Natural killer cell (primary cell): Measurements from ENCODE around the gene PCED1B. TPM values are rescaled to one million over a fixed set of nuclear protein-coding genes. Genes with fewer than 3 reads are reported as not detected.

Experiments
- ATAC-seq, 3 donors: fragments of 150-1000 bp in 2 of 3; fragments of 200-7000 bp in 1 of 3; cut with Tn5 transposase; 1 replicate in 1 of 3; 2 replicates in 2 of 3; pipeline ENCODE4 v1.10.0; 2021; ENCODE audit warnings: mild to moderate bottlenecking in 2 of 3, moderate library complexity in 2 of 3
- DNase-seq, 2 donors: peaks; one replicate each; pipeline versions ENCODE4 v3.0.0 to v3.0.0-alpha.2; 2013 to 2021; ENCODE audit warnings: mixed read lengths in 1 of 2
- H3K27ac ChIP-seq: one replicate; pipeline ENCODE4 v1.5.1; 2013; ENCODE audit warnings: mild to moderate bottlenecking, low read length
- H3K27me3 ChIP-seq: one replicate; pipeline ENCODE4 v1.6.1; 2013; ENCODE audit warnings: low read length; ENCODE audit not compliant: control insufficient read depth, insufficient read depth
- H3K36me3 ChIP-seq: one replicate; pipeline ENCODE4 v1.6.1; 2013; ENCODE audit warnings: low read length; ENCODE audit not compliant: control insufficient read depth, insufficient read depth
- H3K4me1 ChIP-seq: one replicate; pipeline ENCODE4 v1.6.1; 2013; ENCODE audit warnings: low read length; ENCODE audit not compliant: control insufficient read depth, insufficient read depth
- H3K4me3 ChIP-seq: one replicate; pipeline ENCODE4 v1.5.1; 2013; ENCODE audit warnings: low read length
- H3K9me3 ChIP-seq: one replicate; pipeline ENCODE4 v1.6.1; 2013; ENCODE audit warnings: low read length; ENCODE audit not compliant: control insufficient read depth, insufficient read depth
- H3K27ac Mint-ChIP-seq, 2 donors: one replicate each; pipeline ENCODE4 v1.8.0; 2022; ENCODE audit warnings: mild to moderate bottlenecking in 2 of 2, mixed read lengths in 2 of 2, moderate library complexity in 1 of 2
- H3K27me3 Mint-ChIP-seq, 2 donors: one replicate each; pipeline ENCODE4 v1.8.0; 2022; ENCODE audit warnings: low read depth in 2 of 2, mixed read lengths in 2 of 2
- H3K36me3 Mint-ChIP-seq: one replicate; pipeline ENCODE4 v1.8.0; 2022; ENCODE audit warnings: mixed read lengths
- H3K4me1 Mint-ChIP-seq, 2 donors: one replicate each; pipeline ENCODE4 v1.8.0; 2022; ENCODE audit warnings: mixed read lengths in 2 of 2
- H3K4me3 Mint-ChIP-seq: one replicate; pipeline ENCODE4 v1.8.0; 2022; ENCODE audit warnings: mild to moderate bottlenecking, moderate library complexity, mixed read lengths
- H3K9me3 Mint-ChIP-seq, 2 donors: one replicate each; pipeline ENCODE4 v1.8.0; 2022; ENCODE audit warnings: mixed read lengths in 2 of 2
- CTCF ChIP-seq: fragments of 200-600 bp; IDR thresholded peaks from one replicate; pipeline ENCODE4 v1.8.0; 2022; ENCODE audit warnings: antibody characterized with exemption
- WGBS: methylation state at CpG from one replicate; pipeline ENCODE4 v1.1.7; 2013; ENCODE audit warnings: missing lambda C conversion rate; ENCODE audit not compliant: insufficient coverage; 5-methylcytosine and 5-hydroxymethylcytosine counted together
- intact Hi-C: fragments of 100-400 bp; cut with micrococcal nuclease; formaldehyde crosslinking; loops from one replicate; pipeline ENCODE4 v1.14.2; 2022
- total RNA-seq, 4 donors: library from RNA; stranded (reverse); fragments of 120-200 nt in 1 of 4; gene quantifications; one replicate each; pipeline versions ENCODE4 v1.2.3 to v1.2.4, GENCODE V29; 2013 to 2022

Gene PCED1B
- total RNA-seq, 3 donors from 2014 or later (not counting 1 experiment from before 2014, with no cell fraction given) = 30.2 to 35.9 (median 33.3) TPM

DNA sequence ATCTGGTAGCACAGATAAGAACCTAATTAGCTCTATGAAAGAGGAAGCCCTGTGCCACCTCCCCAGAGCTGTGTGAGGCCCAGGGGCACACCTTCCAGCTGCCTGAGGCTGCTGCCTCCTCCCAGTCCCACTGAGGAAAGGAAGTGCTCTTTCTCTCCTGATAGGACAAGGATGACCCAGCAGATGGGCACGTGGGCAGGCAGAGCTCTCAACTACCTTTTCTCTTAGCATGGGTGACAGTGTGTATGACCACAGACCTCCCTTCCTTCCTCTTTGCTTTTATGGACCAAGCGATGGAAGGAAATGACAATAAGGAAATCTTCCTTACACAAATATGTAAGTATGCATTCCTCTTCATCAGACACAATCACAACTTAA lies 127.9 kb downstream of the PCED1B start:
- peak overlapping the region; percentile 82 for H3K27ac ChIP-seq
- Mint-ChIP-seq H3K4me1 (peaks cover 70 to 78% of the 10 kb centered on the region in 2 donors), H3K27ac (peak overlapping the region; percentile 97 to 99), H3K4me3 (peak overlapping the region; percentile 63), H3K9me3 (no peaks in the 10 kb centered on the region), H3K36me3 (peaks cover 29% of the 10 kb centered on the region), H3K27me3 (no peaks in the 10 kb centered on the region)
- no peak overlapping the region for H3K4me3 ChIP-seq
- no peak for TF ChIP-seq CTCF
- H3K9me3 ChIP-seq = no peaks in the 10 kb centered on the region
- peak; percentile 58 to 78 (median 63) for ATAC-seq
- H3K27me3 ChIP-seq = no peaks in the 10 kb centered on the region
- peak; percentile 35 to 68 for DNase-seq
- 0% methylated on average over 2 of the region's 2 CpGs for WGBS
- peaks cover 60% of the 10 kb centered on the region for H3K4me1 ChIP-seq
- intact Hi-C loops = loop anchor here (1.0 to 5.0 kb wide), 4 partner anchors 9 to 500 kb away; partner anchors contain the start of gene RPAP3
- H3K36me3 ChIP-seq = peaks cover 57% of the 10 kb centered on the region

DNA sequence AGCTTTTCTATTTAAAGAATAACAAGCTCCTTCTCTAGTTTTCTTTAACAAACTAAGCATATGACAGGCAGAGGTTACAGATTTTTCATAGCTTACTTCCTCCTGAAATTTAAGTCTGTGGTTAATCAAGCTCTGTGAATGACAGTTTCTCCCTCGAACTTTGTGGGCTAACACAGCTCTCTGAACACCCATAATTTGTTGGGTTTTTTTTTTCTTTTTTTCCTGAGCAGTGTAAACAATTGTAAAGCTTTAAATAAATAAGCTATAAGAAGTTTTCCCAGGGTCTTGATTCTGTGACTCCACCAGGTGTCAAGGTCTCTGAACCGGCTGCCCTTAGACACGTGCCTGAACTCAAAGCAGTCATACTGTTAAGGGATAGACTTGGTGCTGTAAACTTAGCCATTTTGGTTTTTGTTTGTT lies 128.4 kb downstream of the PCED1B start:
- Histone ChIP-seq H3K36me3 (peaks cover 57% of the 10 kb centered on the region), H3K27me3 (no peaks in the 10 kb centered on the region), H3K4me3 (no peak overlapping the region), H3K4me1 (peaks cover 65% of the 10 kb centered on the region), H3K27ac (peak overlapping the region; percentile 82), H3K9me3 (no peaks in the 10 kb centered on the region)
- DNase-seq = peak in 1 of 2 donors; percentile 66
- intact Hi-C loops = loop anchor here (1.0 to 5.0 kb wide), 4 partner anchors 8 to 499 kb away; partner anchors contain the start of gene RPAP3
- Mint-ChIP-seq H3K36me3 (peaks cover 29% of the 10 kb centered on the region), H3K27me3 (no peaks in the 10 kb centered on the region), H3K27ac (peak overlapping the region; percentile 97 to 99), H3K4me1 (peaks cover 75 to 83% of the 10 kb centered on the region in 2 donors), H3K4me3 (peak overlapping the region; percentile 63), H3K9me3 (no peaks in the 10 kb centered on the region)
- 3% methylated on average over 2 of the region's 3 CpGs for WGBS
- ATAC-seq = peak; percentile 54 to 73 (median 72)
- TF ChIP-seq CTCF = no peak

DNA sequence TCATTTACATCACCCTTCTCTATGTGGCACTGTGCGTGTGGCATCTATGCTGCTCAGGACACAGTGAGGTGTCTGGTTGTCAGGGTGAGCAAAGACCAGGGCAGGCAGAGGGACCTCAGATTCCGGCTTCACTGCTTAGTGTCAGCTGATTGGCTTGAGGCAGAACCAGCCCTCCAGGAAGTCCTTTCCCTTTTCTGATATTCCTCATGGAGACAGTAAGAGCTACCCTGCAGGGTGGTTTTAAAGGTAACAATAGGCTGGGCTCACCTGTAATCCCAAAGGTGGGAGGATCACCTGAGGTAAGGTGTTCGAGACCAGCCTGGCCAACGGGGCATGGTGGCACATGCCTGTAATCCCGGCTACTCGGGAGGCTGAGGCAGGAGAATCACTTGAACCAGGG lies 129.6 kb downstream of the PCED1B start:
- DNase-seq (no peak), ATAC-seq (no peak)
- Histone ChIP-seq H3K9me3 (no peaks in the 10 kb centered on the region), H3K4me1 (peaks cover 65% of the 10 kb centered on the region), H3K27ac (peak overlapping the region; percentile 82), H3K27me3 (no peaks in the 10 kb centered on the region), H3K4me3 (no peak overlapping the region), H3K36me3 (peaks cover 52% of the 10 kb centered on the region)
- peaks cover 86 to 87% of the 10 kb centered on the region in 2 donors for H3K4me1 Mint-ChIP-seq
- no peaks in the 10 kb centered on the region for H3K27me3 Mint-ChIP-seq
- H3K27ac Mint-ChIP-seq = peak overlapping the region; percentile 97 to 99
- intact Hi-C loops = loop anchor here (5.0 kb wide), 2 partner anchors 188 to 498 kb away; partner anchors contain the start of gene RPAP3
- H3K4me3 Mint-ChIP-seq = peak overlapping the region; percentile 63
- H3K9me3 Mint-ChIP-seq = no peaks in the 10 kb centered on the region
- 79% methylated on average over 6 of the region's 6 CpGs for WGBS
- H3K36me3 Mint-ChIP-seq = peaks cover 29% of the 10 kb centered on the region
- no peak for TF ChIP-seq CTCF

GRCh38 chr12:47210776-47211175 lies 131.4 kb downstream of the PCED1B start:
- 78% methylated on average over 1 of the region's 4 CpGs for WGBS
- Mint-ChIP-seq H3K27ac (peak overlapping the region; percentile 97 to 99), H3K27me3 (no peaks in the 10 kb centered on the region), H3K36me3 (peaks cover 13% of the 10 kb centered on the region), H3K4me1 (peaks cover 83% of the 10 kb centered on the region in 2 donors), H3K9me3 (no peaks in the 10 kb centered on the region), H3K4me3 (peak overlapping the region; percentile 72)
- TF ChIP-seq CTCF = no peak
- Histone ChIP-seq H3K27ac (peak overlapping the region; percentile 32), H3K36me3 (peaks cover 34% of the 10 kb centered on the region), H3K4me3 (no peak overlapping the region), H3K9me3 (no peaks in the 10 kb centered on the region), H3K4me1 (peaks cover 66% of the 10 kb centered on the region), H3K27me3 (no peaks in the 10 kb centered on the region)
- ATAC-seq (no peak), DNase-seq (no peak)
- intact Hi-C loops = loop anchor here (5.0 to 10.0 kb wide), 3 partner anchors 128 to 836 kb away; partner anchors contain the start of genes HDAC7 and SLC38A2
